Measurements from ENCODE around the gene KLHL6. TPM values are rescaled to one million over a fixed set of nuclear protein-coding genes. Genes with fewer than 3 reads are reported as not detected.

Gene KLHL6
- total RNA-seq, 4 donors from 2014 or later: 0.60 to 17.0 (median 2.7) TPM

DNA sequence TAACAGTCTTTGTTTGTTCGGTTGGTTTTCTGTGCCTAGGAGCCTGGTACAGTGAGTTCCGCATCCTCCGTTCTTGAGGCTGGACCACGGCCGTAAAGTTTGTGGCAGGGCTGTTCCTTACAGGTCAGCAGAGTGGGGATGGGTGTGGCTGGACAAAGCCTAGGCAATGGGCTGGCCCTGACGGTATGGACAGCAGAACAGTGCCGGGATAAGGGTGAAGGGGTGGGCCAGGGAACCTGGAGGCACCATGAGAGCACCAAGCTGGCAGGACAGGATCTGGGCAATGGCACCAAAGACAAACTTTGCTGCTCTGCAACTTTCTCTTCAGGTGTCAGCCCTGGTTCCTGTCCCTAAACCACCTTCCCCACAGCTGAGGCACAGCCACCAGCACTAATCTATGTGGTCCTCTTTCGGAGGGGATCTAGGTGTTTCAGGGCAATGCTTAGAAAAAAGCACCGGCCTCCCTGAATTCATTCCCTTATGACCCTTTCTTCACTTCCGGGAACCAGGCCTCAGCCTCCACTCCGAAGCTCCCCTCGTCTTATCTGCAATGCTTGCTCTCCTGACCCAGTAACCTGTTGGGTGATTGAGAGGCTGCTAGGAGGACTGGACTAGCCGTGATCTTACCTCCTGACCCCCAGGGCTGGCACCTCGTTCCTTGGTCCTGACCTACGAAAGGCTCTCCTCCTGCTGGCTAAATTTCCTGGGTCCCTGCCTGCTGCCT, 54.4 kb downstream of the KLHL6 start:
- TF ChIP-seq, protein P1, sequence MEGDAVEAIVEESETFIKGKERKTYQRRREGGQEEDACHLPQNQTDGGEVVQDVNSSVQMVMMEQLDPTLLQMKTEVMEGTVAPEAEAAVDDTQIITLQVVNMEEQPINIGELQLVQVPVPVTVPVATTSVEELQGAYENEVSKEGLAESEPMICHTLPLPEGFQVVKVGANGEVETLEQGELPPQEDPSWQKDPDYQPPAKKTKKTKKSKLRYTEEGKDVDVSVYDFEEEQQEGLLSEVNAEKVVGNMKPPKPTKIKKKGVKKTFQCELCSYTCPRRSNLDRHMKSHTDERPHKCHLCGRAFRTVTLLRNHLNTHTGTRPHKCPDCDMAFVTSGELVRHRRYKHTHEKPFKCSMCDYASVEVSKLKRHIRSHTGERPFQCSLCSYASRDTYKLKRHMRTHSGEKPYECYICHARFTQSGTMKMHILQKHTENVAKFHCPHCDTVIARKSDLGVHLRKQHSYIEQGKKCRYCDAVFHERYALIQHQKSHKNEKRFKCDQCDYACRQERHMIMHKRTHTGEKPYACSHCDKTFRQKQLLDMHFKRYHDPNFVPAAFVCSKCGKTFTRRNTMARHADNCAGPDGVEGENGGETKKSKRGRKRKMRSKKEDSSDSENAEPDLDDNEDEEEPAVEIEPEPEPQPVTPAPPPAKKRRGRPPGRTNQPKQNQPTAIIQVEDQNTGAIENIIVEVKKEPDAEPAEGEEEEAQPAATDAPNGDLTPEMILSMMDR (IDR thresholded peaks at IDR 0.05): no peak
- TF ChIP-seq POLR2A (IDR thresholded peaks at IDR 0.05) (no peak), EP300 (IDR thresholded peaks at IDR 0.05; ENCODE audit: low read depth) (no peak), POLR2AphosphoS5 (IDR thresholded peaks at IDR 0.05) (no peak)
- intact Hi-C loops (cut with DNase I; ENCODE audit: low total_unique reads): loop anchor here (5.0 kb wide), 1 partner anchor 1239 kb away; no protein-coding TSS in a partner anchor
- in situ Hi-C loops (cut with MboI; ENCODE audit: low pct_ligation_motif_present in 1 of 4, low pct_unique_long_range_greater_than_20kb in 1 of 4, low sequenced_read_pairs in 3 of 4): no loop called here
- H3K4me3 ChIP-seq: no peak overlapping the region
- H3K4me1 ChIP-seq: no peaks in the 10 kb centered on the region
- H3K27me3 ChIP-seq: no peaks in the 10 kb centered on the region
- peaks cover 0 to 6% of the 10 kb centered on the region in 2 donors for H3K9me3 ChIP-seq
- no peak for DNase-seq
- H3K27ac ChIP-seq: no peak overlapping the region
- H3K36me3 ChIP-seq: no peaks in the 10 kb centered on the region
- 83 to 93% methylated on average over 3 to 15 of the region's 15 CpGs for WGBS, 2 donors (ENCODE audit: low coverage in 1 of 2)

DNA sequence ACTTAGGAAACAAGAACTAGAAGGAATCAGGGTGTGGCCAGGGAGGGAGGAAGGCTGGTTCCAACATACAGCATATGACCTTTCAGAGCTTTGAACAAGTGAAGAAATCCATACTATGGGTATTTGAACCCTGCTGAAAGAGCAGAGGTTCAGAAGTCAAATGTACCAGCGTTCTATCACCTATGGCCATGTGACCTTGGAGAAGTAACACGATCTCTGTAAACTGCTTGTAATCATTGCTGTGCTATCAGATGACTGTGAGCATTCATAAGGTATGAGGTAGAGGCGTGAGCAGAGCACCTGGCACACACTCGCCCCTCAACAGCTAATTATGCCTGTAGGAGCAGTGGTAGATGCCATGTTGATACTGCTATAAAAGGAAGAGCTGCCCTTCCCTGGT, 55.2 kb downstream of the KLHL6 start:
- DNase-seq: no peak
- no peak for TF ChIP-seq POLR2AphosphoS5 (IDR thresholded peaks at IDR 0.05)
- H3K4me3 ChIP-seq: no peak overlapping the region
- 63 to 64% methylated on average over 4 of the region's 4 CpGs for WGBS, 2 donors (ENCODE audit: low coverage in 1 of 2)
- intact Hi-C loops (cut with DNase I; ENCODE audit: low total_unique reads) (loop anchor here (5.0 kb wide), 1 partner anchor 1238 kb away; no protein-coding TSS in a partner anchor), in situ Hi-C loops (cut with MboI; ENCODE audit: low pct_ligation_motif_present in 1 of 4, low pct_unique_long_range_greater_than_20kb in 1 of 4, low sequenced_read_pairs in 3 of 4) (no loop called here)
- H3K27ac ChIP-seq: no peak overlapping the region
- no peaks in the 10 kb centered on the region for H3K36me3 ChIP-seq
- H3K4me1 ChIP-seq: no peaks in the 10 kb centered on the region
- peaks cover 0 to under 1% of the 10 kb centered on the region in 2 donors for H3K9me3 ChIP-seq
- H3K27me3 ChIP-seq: no peaks in the 10 kb centered on the region

DNA sequence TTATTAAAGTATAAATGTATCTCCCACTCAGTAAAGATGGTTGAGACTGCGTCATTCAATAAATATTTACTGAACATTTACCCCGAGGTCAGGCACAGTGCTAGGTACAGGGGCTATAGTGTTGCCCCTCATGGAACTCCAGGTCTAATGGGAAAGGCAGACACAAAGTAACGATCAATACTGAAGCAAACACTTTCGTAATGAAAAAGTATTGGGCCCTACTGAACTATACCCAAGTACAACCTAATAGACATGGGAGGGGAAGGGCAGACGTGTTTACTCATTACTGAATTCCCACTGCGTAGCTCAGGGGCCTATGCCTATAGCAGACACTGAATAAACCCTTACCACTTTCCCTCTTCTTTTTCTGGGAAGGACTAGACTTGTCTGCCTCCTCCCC, 56.9 kb downstream of the KLHL6 start:
- Histone ChIP-seq H3K36me3 (no peaks in the 10 kb centered on the region), H3K4me1 (no peaks in the 10 kb centered on the region), H3K27me3 (no peaks in the 10 kb centered on the region), H3K9me3 (no peaks in the 10 kb centered on the region), H3K27ac (no peak overlapping the region), H3K4me3 (no peak overlapping the region)
- no peak for DNase-seq
- intact Hi-C loops (cut with DNase I; ENCODE audit: low total_unique reads): no loop called here
- TF ChIP-seq EP300 (IDR thresholded peaks at IDR 0.05; ENCODE audit: low read depth) (no peak), POLR2AphosphoS5 (IDR thresholded peaks at IDR 0.05) (no peak), POLR2A (IDR thresholded peaks at IDR 0.05) (no peak)
- TF ChIP-seq, protein P1 (IDR thresholded peaks at IDR 0.05): no peak
- 75 to 89% methylated on average over 6 of the region's 6 CpGs for WGBS, 2 donors (ENCODE audit: low coverage in 1 of 2)
- in situ Hi-C loops (cut with MboI; ENCODE audit: low pct_ligation_motif_present in 1 of 4, low pct_unique_long_range_greater_than_20kb in 1 of 4, low sequenced_read_pairs in 3 of 4): no loop called here

DNA sequence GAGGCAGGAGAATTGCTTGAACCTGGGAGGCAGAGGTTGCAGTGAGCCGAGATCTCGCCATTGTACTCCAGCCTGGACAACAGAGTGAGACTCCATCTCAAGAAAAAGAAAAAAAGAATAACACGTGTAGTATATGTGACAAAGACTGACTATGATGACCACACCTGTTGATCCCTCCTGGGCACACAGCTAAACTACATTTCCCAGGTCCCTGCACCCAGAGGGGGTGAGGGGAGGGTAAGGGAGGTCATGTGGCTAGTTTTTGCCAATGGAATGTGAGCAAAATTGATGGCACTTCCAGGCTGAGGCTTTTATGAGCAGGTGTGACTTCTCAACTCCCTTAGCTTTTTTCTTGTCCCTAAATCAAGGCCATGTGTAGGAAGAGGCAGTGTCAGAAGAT, 58.2 kb downstream of the KLHL6 start:
- Histone ChIP-seq H3K27ac (no peak overlapping the region), H3K27me3 (no peaks in the 10 kb centered on the region), H3K36me3 (no peaks in the 10 kb centered on the region), H3K4me3 (no peak overlapping the region), H3K4me1 (peaks cover 0 to 3% (median 0%) of the 10 kb centered on the region in 4 donors), H3K9me3 (no peaks in the 10 kb centered on the region)
- WGBS, 2 donors (ENCODE audit: low coverage in 1 of 2): 92 to 100% methylated on average over 3 of the region's 3 CpGs
- DNase-seq: no peak
- intact Hi-C loops (cut with DNase I; ENCODE audit: low total_unique reads): no loop called here
- TF ChIP-seq, protein P1 (IDR thresholded peaks at IDR 0.05): no peak
- TF ChIP-seq EP300 (IDR thresholded peaks at IDR 0.05; ENCODE audit: low read depth): no peak
- in situ Hi-C loops (cut with MboI; ENCODE audit: low pct_ligation_motif_present in 1 of 4, low pct_unique_long_range_greater_than_20kb in 1 of 4, low sequenced_read_pairs in 3 of 4): no loop called here

DNA sequence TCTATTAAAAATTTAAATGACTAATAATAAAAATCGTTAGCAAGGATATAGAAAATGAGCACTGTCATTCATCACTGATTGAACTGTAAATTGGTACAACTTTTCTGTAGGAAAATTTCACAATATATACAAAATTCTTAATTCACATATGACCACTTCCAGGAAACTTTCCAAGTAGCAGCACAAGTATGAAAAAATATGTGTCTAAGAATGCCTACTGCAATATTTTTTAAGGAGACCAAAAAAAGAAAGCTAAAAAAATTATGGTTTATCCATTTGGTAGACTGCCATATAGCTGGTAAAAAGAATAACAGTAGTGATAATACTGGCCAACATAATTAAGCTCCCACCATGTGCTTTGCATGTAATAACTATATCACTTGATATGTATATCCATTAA, 59.2 kb downstream of the KLHL6 start:
- no peaks in the 10 kb centered on the region for H3K27me3 ChIP-seq
- H3K9me3 ChIP-seq: no peaks in the 10 kb centered on the region
- TF ChIP-seq POLR2AphosphoS5 (IDR thresholded peaks at IDR 0.05) (no peak), POLR2A (IDR thresholded peaks at IDR 0.05) (no peak), EP300 (IDR thresholded peaks at IDR 0.05; ENCODE audit: low read depth) (no peak)
- TF ChIP-seq, protein P1 (IDR thresholded peaks at IDR 0.05): no peak
- WGBS, 2 donors (ENCODE audit: low coverage in 1 of 2): 88 to 91% methylated on average over 1 of the region's 1 CpG
- intact Hi-C loops (cut with DNase I; ENCODE audit: low total_unique reads) (no loop called here), in situ Hi-C loops (cut with MboI; ENCODE audit: low pct_ligation_motif_present in 1 of 4, low pct_unique_long_range_greater_than_20kb in 1 of 4, low sequenced_read_pairs in 3 of 4) (no loop called here)
- H3K27ac ChIP-seq: no peak overlapping the region
- no peak overlapping the region for H3K4me3 ChIP-seq
- no peaks in the 10 kb centered on the region for H3K36me3 ChIP-seq
- peaks cover 0 to 3% (median under 1%) of the 10 kb centered on the region in 4 donors for H3K4me1 ChIP-seq
- no peak for DNase-seq
